HG02970 (cell line): ENCODE measurements around the gene MAGED2.
"Not testable (repeated sequence)": the region's sequence is repeated elsewhere in the genome, so short reads cannot be mapped to it uniquely, and the experiment has no call there.

Experiments
- ATAC-seq: cut with Tn5 transposase; IDR thresholded peaks from one replicate; pipeline ENCODE4 v1.9.1; 2021; ENCODE audit warnings: mild to moderate bottlenecking, moderate library complexity, moderate number of reproducible peaks; ENCODE audit not compliant: unreplicated experiment, low FRiP score

MAGED2 gene

DNA sequence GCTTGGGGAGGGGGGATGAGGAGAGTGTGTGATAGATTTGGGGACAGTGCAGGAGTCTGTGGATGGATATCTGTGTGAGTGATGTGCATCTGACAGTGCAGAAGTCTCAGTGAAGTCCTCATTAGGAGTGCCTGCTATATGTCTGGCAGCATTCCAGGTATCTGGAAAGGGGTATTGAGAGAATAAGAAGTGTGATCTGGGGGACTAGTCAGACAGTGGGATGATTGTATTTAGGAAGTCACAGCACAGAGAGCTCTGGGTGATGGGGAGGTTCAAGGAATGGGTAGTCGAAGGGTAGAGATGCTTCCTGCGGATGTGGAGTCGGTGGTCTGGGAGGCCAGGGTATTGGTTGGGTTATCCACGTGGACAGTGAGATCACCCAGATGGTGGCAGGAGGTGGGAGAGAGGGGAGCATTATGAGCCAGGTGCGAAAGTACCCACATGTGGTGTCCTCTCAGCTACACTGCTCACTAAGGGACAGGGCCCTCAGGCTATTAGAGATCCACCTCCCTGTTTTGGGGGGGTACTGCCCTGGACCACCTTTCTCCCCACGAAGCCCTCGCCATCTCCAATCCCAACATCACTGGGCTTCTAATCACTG, 9.8 kb downstream of the MAGED2 start:
- ATAC-seq, result no peak

DNA sequence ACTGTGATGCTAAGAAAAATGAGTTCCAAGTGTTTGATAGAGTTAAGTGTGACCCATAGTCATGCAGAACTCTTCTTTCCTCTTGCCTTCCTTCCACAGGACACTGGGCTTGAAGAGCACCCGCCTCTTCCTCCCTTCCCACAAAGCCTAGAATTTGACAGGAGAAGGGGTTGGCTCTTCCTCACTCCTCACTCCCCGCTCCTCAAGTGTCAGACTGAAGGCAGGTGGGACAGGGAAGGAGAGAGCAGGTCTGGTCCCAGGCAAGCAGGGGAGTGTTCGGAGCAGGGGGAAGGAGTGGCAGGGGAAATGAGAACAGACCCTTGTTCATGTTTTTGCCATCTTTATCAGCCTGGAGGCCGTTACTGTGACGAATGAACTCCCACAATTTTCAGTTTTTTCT, 10.7 kb downstream of the MAGED2 start:
- ATAC-seq, result no peak

DNA sequence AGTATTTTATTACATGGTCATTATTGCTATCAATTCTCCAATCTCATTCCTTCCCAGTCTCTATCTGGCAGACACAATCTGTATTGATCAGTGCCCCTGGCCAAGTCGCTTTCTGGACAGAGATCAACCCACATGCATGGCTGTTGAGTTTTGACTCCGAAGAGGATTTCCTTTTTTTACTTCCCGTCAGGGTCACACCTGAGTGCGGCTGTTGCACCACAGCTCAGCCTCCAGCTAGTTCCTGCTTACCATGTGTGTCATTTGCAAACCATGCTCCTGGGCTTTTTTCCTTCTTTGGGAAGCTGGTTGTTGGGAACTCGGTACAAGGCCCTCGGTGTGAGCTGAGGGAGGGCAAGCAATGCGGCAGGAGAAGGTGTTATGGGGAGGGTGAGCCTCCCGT, 11.7 kb downstream of the MAGED2 start:
- no peak for ATAC-seq

DNA sequence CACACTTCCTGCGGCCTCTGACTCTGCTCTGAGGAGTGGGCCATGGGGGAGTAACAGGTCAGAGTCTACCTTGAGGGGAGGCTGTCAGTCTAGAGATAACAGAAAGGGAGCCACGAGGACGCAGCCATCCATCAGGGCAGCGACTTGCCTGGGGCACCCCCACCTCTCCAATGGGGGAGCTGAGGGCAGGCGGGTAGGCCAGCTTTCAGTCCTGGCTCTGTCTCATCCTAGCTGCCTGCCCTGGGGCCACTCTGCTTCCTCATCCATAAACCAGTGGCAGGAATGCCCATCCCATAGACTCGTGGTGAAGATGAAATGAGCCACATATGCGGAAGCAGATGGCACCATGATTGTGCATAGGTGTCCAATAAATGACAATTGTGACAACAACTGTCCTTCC, 13.2 kb downstream of the MAGED2 start:
- no peak for ATAC-seq

DNA sequence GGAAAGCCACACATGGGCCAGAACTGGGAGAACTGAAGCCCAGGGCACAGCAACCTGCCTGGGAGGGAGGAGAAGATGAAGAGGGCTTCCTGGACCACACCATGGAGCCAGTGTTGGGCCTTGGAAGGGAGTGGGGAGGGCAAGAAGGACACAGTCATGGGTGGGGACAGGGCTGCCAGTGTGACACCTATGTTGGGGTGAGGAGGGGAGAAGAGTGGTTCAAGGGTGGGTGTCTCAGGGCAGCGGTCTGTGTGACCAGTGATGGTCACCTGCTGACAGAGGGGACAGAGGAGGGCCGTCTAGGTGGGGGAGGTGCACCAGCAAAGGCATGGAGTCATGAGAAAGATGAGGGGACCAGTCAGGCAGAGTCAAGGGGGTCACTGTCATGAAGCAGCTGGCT, 13.8 kb downstream of the MAGED2 start:
- ATAC-seq, result no peak

DNA sequence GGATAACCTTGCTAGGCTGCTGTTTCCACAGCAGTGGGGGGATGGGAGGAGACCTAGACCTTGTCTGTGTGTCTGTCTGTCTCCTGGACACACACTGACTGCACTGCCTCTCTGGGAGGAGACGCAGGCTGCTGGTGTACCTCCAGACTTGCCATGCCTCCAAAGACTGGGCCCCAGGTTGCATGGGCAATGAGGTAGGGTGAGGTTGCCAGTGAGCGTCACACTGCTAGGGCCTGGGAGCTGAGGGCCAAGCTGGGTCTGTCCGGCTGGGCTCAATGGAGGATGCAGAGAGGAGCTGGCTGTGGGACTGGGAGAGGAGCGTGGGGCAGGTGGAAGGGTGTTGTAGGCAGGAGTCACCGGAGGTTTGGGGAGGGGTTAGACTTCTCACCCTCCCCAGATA, 16.6 kb downstream of the MAGED2 start:
- ATAC-seq, result no peak

DNA sequence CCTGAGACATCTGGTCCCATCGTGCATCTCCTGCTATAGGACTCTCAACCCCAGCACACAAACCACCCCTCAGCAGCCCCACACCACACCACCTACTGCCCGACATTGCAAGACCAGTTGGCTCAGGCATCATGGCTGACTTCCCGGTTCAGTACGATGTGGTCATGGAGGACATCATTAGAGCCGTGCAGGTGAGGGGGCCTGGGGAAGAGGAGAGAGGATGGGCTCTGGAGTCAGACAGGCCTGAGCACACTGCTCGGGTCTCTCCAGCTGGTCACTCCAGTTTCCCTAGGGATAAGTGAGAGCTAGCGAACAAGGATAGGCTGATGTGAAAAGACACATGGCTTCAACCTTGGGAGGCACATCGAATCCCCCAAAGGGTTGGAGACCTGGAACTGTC, 17.2 kb downstream of the MAGED2 start:
- ATAC-seq, result no peak

DNA sequence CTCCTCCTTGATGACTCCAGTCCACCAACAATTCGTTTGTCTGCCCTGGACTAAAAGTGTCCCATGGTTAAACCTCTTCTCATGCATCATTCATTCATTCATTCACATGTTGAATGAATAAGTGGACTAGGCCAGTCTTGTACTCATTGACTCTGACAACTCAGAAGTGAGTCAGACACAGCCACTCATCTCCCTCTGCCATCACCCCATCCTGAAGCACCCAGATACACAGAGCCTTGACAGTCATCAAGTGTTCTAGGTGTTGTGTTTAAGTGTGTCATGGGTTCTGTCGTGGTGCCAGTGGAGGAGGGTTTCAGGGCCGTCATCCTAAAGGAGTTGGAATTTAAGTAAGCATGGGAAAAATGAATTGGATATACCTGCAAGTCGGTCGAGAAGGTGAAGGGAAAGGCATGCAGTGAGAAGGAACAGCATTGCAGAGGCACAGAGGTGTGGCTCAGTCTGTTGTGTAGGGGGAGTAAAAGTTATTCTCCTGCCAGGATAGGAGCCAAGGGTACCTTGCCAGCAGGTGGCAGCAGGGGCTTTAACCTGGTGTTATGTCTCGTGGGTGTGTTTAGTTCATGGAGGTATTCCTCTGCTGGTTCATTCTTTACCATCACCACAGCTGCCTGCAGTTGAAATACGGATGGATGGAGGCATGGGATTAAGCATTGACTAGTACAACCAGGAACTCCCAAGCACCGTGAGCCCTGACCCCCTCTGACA, 18.3 kb downstream of the MAGED2 start:
- ATAC-seq, result no peak

DNA sequence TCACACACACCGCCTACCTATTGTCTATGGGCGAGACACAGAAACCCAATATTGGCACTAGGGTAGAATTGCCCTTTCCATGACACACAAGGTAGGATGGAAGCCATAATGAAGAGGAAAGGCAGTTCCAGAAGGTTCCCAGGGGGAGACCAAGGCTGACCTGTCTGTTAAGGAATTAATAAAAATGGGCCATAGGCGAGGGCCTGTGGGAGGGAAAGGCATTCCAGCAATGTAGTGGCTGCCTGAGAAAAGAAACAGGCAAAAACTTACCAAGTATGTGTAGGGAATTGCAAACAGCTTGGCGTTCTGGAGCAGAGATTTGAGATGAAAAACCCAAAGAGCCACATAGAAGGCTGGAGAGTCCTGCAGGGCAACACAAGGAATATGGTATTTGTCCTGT, 19.1 kb downstream of the MAGED2 start:
- ATAC-seq, result no peak

DNA sequence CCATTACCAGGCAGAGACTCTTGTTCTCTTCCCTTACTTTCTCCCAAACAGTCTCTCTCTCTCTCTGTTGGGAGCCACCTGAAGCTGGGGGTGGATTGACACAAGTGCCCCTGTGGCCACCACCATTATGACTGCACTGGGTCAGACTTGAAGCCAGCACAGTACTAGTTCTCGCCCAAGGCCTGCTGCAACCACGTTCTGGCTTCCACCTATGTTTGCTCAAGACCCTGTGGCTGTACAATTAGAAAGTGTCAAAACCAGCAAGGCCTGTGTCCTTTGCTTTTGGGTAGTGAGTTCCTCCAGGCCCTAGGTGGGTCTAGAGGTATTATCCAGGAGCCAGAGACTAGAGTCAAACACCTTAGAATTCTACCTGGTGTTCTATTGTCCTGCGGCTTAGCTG, 31.0 kb downstream of the MAGED2 start:
- ATAC-seq, result no peak

DNA sequence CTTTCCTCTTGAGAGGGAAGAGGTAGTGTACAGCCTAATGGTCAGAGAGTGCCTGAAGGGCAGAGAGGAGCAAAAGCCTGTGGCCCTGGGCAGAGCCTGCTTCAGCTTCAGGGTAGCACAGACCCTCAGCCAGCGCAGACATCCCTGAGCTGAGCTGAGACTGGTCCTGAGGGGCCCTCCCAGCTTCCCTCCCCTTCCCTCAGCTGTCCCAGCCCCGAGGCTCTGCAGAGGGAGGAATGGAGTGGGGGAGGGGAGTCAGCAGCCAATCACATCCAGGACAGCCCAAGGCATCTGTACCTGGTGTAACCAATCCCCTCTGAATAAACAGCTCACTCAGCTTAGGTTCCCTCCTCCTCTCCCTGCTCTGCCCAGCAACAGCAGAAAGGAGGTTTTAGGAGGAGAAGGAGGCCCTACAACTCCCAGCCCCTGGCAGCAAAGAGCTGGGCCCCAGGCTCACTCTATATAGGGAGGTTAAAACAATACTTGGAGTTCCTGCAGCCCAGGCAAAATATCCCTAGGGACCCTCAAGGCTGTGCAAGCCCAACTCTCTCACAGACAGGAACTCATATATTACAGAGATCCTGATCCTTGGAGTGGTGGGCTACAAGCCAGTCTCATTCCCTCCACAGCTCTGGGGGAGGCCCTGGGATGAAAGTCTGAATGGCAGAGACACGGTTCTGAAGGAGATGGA, 33.8 kb downstream of the MAGED2 start:
- ATAC-seq, result not testable (repeated sequence)

DNA sequence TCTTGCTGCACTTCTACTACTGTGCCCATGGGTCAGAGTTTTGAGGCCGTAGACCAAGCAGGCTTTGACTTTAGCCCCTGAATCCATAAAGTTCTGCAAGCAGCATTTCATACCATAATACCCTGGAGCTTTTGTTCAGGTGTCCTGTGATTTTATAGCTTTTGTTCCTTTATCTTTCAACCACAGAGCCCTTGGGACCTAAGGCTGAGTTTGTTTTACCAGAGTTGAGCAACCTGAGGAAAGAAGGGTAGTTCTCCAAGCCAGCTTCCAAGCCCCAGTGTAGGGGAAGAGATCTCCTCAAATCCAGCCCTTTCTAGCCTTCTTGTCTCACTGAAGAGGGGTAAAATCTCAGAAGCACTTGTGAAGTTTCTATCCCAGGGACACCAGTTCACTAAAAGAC, 35.1 kb downstream of the MAGED2 start:
- no peak for ATAC-seq

DNA sequence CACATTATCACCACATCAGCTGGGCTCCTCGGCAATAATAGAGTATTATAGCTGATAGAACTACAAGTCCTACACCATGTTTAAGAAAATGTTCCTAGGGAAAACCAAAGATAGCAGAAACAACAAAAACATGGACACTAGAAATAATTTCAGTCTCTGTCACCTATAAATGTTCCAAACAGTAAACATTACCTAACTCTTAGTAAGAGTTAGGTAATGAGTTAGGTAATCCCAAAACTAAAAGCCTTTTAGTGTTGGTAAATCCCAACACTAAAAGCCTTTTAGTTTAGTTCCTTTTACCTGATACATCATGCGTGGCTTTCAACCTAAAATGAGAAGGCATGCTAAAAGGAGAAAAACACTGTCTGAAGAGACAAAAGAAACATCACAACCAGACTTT, 35.5 kb downstream of the MAGED2 start:
- no peak for ATAC-seq

DNA sequence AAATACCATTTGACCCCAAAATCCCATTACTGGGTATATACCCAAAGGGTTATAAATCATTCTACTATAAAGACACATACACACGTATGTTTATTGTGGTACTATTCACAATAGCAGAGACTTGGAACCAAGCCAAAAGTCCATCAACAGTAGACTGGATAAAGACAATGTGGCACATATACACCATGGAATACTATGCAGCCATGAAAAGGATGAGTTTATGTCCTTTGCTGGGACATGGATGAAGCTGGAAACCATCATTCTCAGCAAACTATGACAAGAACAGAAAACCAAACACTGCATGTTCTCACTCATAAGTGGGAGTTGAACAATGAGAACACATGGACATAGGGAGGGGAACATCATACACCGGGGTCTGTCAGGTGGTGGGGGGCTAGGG, 40.2 kb downstream of the MAGED2 start:
- not testable (repeated sequence) for ATAC-seq

DNA sequence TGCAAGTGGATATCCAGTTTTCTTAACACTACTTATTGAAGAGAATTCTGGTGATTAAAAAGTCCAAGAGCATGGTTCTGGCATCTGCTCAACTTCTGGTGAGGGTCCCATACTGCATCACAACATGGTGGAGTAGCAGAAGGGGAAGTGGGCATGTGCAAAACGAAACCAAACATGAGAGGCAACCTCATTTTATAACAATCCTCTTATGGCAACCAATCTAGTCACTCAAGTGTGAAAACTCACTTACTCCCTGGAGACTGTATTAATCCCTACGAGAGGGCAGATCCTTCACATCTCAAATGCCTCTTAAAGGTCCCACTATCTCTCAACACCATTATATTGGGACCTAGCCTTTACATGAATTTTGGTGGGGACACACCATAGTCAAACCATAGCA, 57.7 kb downstream of the MAGED2 start:
- ATAC-seq, result no peak
